Stomach (tissue), 4 donors: Measurements from ENCODE around the gene CPZ.

Experiments
- EP300 ChIP-seq: sonication (generic); formaldehyde crosslinking; IDR thresholded peaks from one replicate; pipeline ENCODE4 v1.6.1; 2017; ENCODE audit warnings: antibody characterized with exemption
- POLR2A ChIP-seq, 4 donors: fragments of 450-650 bp; IDR thresholded peaks; one replicate each; pipeline ENCODE4 v1.6.1; 2016; ENCODE audit warnings: antibody characterized with exemption in 4 of 4, control low read depth in 2 of 4, mild to moderate bottlenecking in 1 of 4, moderate library complexity in 1 of 4
- POLR2AphosphoS5 ChIP-seq, 3 donors: sonication (generic); formaldehyde crosslinking; IDR thresholded peaks; one replicate each; pipeline ENCODE4 v1.6.1; 2016; ENCODE audit warnings: antibody characterized with exemption in 3 of 3
- TF ChIP-seq, protein P1 (sequence below), 7 experiments: fragments of 450-650 bp in 4 of 7; fragments of 200-600 bp in 3 of 7; sonication (generic) in 3 of 7; IDR thresholded peaks; one replicate each; pipeline ENCODE4 v1.5.1; 2016 to 2019; ENCODE audit warnings: antibody characterized with exemption in 7 of 7, control low read depth in 2 of 7, mild to moderate bottlenecking in 1 of 7

DNA sequence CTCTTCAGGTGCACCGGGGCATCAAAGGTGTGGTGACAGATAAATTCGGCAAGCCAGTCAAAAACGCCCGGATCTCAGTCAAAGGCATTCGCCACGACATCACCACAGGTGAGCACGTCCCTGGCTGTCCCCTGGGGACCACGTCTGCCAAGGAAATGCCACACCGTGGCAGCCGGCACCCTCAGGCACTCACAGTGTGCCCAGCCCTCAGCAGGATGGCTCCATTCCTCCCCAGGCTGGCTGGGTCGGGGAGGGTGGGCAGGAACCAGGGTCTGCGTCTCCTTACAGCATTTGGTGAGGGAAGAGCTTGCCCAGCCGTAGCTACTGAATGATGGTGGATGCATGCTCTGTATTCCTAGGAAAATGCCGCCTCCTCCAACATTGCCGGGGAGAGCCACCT, 25.9 kb downstream of the CPZ start:
- TF ChIP-seq, protein P1, sequence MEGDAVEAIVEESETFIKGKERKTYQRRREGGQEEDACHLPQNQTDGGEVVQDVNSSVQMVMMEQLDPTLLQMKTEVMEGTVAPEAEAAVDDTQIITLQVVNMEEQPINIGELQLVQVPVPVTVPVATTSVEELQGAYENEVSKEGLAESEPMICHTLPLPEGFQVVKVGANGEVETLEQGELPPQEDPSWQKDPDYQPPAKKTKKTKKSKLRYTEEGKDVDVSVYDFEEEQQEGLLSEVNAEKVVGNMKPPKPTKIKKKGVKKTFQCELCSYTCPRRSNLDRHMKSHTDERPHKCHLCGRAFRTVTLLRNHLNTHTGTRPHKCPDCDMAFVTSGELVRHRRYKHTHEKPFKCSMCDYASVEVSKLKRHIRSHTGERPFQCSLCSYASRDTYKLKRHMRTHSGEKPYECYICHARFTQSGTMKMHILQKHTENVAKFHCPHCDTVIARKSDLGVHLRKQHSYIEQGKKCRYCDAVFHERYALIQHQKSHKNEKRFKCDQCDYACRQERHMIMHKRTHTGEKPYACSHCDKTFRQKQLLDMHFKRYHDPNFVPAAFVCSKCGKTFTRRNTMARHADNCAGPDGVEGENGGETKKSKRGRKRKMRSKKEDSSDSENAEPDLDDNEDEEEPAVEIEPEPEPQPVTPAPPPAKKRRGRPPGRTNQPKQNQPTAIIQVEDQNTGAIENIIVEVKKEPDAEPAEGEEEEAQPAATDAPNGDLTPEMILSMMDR (IDR thresholded peaks at IDR 0.05), result no peak
- TF ChIP-seq POLR2AphosphoS5 (IDR thresholded peaks at IDR 0.05) (no peak), POLR2A (IDR thresholded peaks at IDR 0.05) (no peak), EP300 (no peak)
